Measurements from ENCODE around the gene TXNDC2. TPM values are rescaled to one million over a fixed set of nuclear protein-coding genes. Genes with fewer than 3 reads are reported as not detected.
"Not testable (repeated sequence)": the region's sequence is repeated elsewhere in the genome, so short reads cannot be mapped to it uniquely, and the experiment has no call there.

The TXNDC2 gene
- total RNA-seq, 2 donors from 2014 or later, result 0.18 TPM; not detected in 1

DNA sequence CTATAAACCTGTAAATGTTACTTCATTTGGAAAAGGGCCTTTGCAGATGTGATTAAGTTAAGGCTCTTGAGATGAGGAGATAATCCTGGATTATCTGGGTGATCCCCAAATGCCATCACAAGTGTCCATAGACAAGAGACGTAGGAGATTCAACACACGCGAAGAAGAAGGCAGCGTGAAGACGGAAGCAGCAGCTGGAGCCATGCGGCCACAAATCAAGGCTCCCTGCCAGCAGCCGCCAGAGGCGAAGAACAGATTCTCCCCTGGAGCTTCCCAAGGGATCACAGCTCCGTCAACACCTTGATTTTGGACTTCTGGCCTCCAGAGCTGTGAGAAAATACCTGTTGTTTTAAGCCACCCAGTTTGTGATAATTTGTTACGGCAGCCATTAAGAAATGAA lies 17.1 kb downstream of the TXNDC2 start:
- peak; percentile 33 for DNase-seq
- peak in 1 of 2 donors; percentile 17 for ATAC-seq
- intact Hi-C loops (cut with DNase I), result no loop called here

DNA sequence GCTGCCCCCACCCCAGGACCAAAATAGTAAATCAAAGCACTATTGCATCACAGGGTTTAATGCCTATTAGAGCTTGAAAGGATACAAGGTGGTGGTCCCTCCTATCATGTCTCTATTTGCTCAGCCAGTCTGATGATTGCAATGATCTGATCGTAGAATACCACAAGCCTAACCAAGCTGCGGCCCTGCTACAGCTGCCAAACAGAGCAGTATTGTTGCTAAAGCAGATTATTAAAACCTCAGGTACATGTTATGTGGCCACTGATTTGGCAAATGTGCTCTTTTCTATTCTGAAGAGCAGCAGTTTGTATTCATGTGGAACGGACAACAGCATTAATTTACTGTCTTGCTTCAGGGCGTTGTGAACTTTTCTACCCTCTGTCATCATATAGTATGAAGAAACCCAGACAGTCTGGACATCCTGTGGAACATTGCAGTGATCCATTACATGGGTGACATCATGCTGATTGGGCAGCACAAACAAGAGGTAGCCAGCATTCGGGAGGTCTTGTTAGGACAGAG lies 19.7 kb downstream of the TXNDC2 start:
- no peak for DNase-seq
- no peak for ATAC-seq
- intact Hi-C loops (cut with DNase I), result no loop called here

DNA sequence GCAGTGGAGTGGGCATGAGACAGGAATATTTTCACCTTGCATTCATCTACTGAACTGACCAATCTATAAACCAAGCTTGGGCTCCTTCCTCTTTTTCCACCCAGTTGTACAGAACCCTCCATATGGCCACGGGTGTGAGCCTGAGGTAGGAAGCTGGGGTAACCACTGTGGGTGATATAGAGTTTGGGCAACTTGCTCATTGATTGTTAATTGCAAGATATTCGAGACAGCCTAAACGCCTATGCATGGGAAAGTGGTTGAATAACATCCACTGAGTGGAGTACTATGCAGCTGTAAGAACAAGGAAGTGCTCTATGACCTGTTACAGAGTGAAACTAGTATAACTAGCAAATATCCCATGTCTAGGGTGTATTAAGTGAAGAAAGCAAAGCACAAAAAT lies 20.7 kb downstream of the TXNDC2 start:
- intact Hi-C loops (cut with DNase I), result no loop called here

GRCh38 chr18:9907867-9908266 lies 22.1 kb downstream of the TXNDC2 start:
- intact Hi-C loops (cut with DNase I), result no loop called here
- no peak for DNase-seq
- no peak for ATAC-seq

More for the DNA sequence above, 20.7 kb downstream of the TXNDC2 start:
- DNase-seq (no peak), ATAC-seq (no peak)

GRCh38 chr18:9910071-9910470 lies 24.3 kb downstream of the TXNDC2 start:
- ATAC-seq (no peak), DNase-seq (no peak)
- intact Hi-C loops (cut with DNase I), result loop anchor here in 1 of 2 donors (5.0 to 10.0 kb wide), 2 partner anchors 33 to 295 kb away; partner anchors contain the start of gene PPP4R1

DNA sequence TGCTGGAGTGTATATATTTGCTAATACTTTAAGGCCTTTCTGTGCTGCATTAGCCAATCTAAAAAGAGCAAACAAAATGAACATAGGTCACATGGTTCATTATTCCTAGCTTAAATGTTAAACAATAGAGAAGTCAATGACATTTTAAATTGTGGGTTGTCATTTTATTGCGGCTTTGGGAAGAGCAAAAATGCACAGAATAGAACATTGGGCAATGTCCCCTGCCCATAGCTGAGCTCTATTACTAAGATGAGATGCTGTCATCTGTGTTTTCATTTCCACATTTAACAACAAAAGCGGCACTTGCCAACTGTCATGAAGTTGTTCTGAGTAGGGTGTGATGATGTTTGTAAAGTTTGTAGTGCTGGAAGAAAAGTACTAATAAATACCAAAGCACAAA lies 24.9 kb downstream of the TXNDC2 start:
- intact Hi-C loops (cut with DNase I), result loop anchor here in 1 of 2 donors (5.0 to 10.0 kb wide), 2 partner anchors 33 to 296 kb away; partner anchors contain the start of gene PPP4R1

GRCh38 chr18:9911226-9911625 lies 25.5 kb downstream of the TXNDC2 start:
- DNase-seq, result no peak
- ATAC-seq, result no peak
- intact Hi-C loops (cut with DNase I), result loop anchor here in 1 of 2 donors (5.0 to 10.0 kb wide), 2 partner anchors 34 to 296 kb away; partner anchors contain the start of gene PPP4R1

More for the DNA sequence above, 24.9 kb downstream of the TXNDC2 start:
- ATAC-seq (no peak), DNase-seq (no peak)

DNA sequence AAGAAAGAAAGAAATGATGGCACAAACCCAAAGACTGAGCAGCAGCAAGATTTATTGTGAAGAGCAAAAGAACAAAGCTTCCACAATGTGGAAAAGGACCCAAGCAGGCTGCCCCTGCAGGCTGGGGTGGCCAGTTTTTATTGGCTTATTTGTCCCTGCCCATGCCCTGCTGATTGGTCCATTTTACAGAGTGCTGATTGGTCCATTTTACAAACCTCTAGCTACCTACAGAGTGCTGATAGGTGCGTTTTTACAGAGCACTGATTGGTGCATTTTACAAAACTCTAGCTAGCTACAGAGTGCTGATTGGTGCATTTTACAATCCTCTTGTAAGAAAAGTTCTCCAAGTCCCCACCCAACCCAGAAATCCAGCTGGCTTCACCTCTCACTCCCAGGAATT lies 26.5 kb downstream of the TXNDC2 start:
- not testable (repeated sequence) for DNase-seq, ATAC-seq
- intact Hi-C loops (cut with DNase I), result loop anchor here in 1 of 2 donors (5.0 to 10.0 kb wide), 2 partner anchors 35 to 297 kb away; partner anchors contain the start of gene PPP4R1

- no peak for DNase-seq
Measured at GRCh38 chr18:9913151-9913525, 27.4 kb downstream of the TXNDC2 start.

DNA sequence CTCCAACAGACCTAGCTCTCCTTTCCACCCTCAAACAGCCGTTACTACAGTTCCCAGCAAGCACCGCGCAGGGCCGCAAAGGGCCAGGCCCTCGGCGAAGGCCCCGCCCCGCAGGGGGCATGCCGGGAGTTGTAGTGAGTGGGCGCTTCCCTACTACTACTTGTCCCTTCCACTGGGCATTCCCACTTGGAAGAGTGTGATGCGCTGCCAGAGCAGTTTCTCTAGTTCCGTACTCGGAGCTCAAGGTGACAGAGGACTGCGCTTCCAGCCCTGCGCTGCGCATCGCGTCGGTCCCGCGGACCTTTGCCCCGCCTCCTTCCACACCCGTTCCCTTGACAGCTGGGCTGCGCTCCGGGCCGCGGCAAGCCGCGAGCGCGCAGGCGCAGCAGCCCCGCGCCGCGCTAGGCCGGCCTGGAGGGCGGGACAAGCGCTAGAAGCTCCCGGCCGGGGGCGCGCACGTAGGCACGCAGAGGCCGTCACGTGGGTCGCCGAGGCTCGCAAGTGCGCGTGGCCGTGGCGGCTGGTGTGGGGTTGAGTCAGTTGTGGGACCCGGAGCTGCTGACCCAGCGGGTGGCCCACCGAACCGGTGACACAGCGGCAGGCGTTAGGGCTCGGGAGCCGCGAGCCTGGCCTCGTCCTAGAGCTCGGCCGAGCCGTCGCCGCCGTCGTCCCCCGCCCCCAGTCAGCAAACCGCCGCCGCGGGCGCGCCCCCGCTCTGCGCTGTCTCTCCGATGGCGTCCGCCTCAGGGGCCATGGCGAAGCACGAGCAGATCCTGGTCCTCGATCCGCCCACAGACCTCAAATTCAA lies 28.0 kb downstream of the TXNDC2 start, which contains the start of gene VAPA:
TSS of gene VAPA (plus strand) at position 491 of the 808 bp plus-strand sequence. CDS start at position 732, 241 bp downstream.
- ATAC-seq (peak; percentile 96 to 97), DNase-seq (peak; percentile 97)
- intact Hi-C loops (cut with DNase I), result loop anchor here in 1 of 2 donors (5.0 to 10.0 kb wide), 2 partner anchors 36 to 299 kb away; partner anchors contain the start of gene PPP4R1

More at GRCh38 chr18:9913151-9913525, 27.4 kb downstream of the TXNDC2 start:
- intact Hi-C loops (cut with DNase I), result loop anchor here in 1 of 2 donors (5.0 to 10.0 kb wide), 2 partner anchors 36 to 298 kb away; partner anchors contain the start of gene PPP4R1
- ATAC-seq, result peak; percentile 0 to 3

- intact Hi-C loops (cut with DNase I), result loop anchor here in 1 of 2 donors (5.0 to 10.0 kb wide), 2 partner anchors 37 to 299 kb away; partner anchors contain the start of gene PPP4R1
- ATAC-seq (no peak), DNase-seq (no peak)
Measured at GRCh38 chr18:9914334-9914583, 28.5 kb downstream of the TXNDC2 start.

- peak; percentile 32 to 58 for ATAC-seq
- intact Hi-C loops (cut with DNase I), result loop anchor here in 1 of 2 donors (5.0 to 10.0 kb wide), 2 partner anchors 37 to 300 kb away; partner anchors contain the start of gene PPP4R1
- DNase-seq, result peak; percentile 77
Measured at GRCh38 chr18:9914584-9915290, 29.0 kb downstream of the TXNDC2 start.

- ATAC-seq, result no peak
- DNase-seq, result no peak
- intact Hi-C loops (cut with DNase I), result loop anchor here in 1 of 2 donors (10.0 kb wide), 1 partner anchor 301 kb away; the partner anchor contains the start of gene PPP4R1
Measured at GRCh38 chr18:9915291-9916076, 29.7 kb downstream of the TXNDC2 start.

DNA sequence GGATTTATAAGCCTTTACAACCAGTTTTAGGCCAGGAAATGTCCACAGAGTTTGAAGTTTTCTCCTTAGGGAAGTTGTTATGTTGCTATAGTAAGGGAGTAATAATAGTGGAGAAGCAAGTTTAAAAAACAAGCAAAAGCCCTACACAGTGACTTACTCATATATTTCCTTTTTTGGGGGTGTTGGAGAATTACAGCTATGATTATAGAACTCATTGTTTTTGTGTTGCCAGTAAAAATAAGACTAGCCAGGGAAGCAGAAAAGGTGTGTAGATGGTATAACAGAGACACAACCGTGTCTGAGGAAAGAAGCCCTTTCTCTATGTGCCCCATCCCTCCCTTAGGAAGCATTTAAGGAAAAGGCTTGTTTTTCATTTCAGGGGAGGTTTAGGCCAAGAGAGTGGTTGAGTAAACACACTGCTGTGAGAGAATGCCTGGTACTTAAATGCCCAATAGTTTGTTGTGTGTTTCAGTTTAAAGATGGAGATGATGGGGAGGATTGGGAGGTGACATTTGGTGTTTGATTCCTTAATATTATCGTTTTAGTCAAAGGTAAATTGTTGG lies 30.4 kb downstream of the TXNDC2 start:
- ATAC-seq, result no peak
- intact Hi-C loops (cut with DNase I), result loop anchor here in 1 of 2 donors (10.0 kb wide), 1 partner anchor 301 kb away; the partner anchor contains the start of gene PPP4R1
- DNase-seq, result no peak

DNA sequence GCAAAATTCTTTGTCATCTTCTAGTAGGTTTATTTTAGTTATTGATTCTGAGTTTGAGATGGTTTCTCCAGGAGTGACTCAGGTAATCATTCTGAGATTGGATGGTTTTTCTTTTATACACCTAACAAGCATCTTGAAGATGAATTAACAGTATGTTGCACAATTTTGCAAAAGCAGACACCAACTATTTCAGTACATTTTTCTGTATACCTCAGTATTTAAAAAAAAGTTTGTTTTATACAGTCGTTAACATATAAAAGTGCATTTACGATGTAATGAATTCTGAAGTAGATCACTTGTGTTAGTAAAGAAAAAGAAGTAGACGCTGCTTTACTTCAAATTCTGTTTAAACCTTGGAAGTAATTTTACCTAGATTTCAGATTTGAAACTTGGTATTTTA lies 31.0 kb downstream of the TXNDC2 start:
- DNase-seq (no peak), ATAC-seq (no peak)
- intact Hi-C loops (cut with DNase I), result loop anchor here in 1 of 2 donors (10.0 kb wide), 1 partner anchor 302 kb away; the partner anchor contains the start of gene PPP4R1

DNA sequence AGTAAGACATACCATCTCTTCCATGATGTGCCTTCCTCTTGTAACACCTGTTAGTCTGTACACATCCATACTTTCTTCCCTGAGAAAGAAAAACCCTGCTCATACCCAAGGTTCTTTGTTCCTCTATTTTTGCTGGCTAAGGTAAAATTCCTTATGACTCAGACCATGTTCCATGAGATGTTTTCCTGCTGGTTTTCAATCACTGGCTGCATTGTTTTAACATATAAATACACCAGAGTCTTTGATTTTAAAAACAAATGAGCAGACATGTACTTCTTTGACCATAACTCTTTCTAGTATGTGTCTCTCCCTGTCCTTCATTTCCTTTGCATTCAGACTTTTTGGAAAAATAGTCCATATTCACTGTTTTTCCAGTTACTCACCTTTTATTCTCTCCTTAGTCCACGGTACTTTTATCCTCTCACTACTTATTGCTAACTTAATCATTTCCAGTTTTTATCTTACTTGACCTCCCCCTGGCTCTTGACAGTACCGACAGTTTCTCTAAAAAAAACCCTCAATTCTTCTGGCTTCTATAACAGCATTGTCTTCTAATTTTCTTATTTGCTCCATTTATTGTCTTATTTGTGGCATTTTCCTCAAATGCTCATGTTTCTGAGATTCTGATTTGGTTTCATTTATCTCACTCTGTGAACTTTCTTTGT lies 32.4 kb downstream of the TXNDC2 start:
- no peak for ATAC-seq
- no peak for DNase-seq
- intact Hi-C loops (cut with DNase I), result loop anchor here in 1 of 2 donors (10.0 kb wide), 1 partner anchor 303 kb away; the partner anchor contains the start of gene PPP4R1

GRCh38 chr18:9919564-9920232 lies 33.9 kb downstream of the TXNDC2 start:
- ATAC-seq (no peak), DNase-seq (no peak)
- intact Hi-C loops (cut with DNase I), result loop anchor here in 1 of 2 donors (10.0 kb wide), 2 partner anchors 115 to 305 kb away; partner anchors contain the start of gene PPP4R1
